ENCODE measurements around the gene DUSP28.
A peak's percentile ranks its signal among the peaks of the same experiment; 100 is the strongest.

DUSP28 gene

GRCh38 chr2:240572141-240573031, 12.2 kb downstream of the DUSP28 start:
- DNase-seq = no peak

- DNase-seq = no peak
Observed at GRCh38 chr2:240573071-240573515, 12.9 kb downstream of the DUSP28 start.

- DNase-seq = no peak
Observed at GRCh38 chr2:240573516-240574385, 13.6 kb downstream of the DUSP28 start.

GRCh38 chr2:240574386-240575100, 14.4 kb downstream of the DUSP28 start:
- DNase-seq = no peak

- DNase-seq = peak in 1 of 51 donors; percentile 21
Observed at GRCh38 chr2:240575101-240575965, 15.2 kb downstream of the DUSP28 start.

GRCh38 chr2:240576036-240576435, 15.9 kb downstream of the DUSP28 start:
- DNase-seq = no peak

- no peak for DNase-seq
Observed at GRCh38 chr2:240576436-240577205, 16.5 kb downstream of the DUSP28 start.

GRCh38 chr2:240577281-240578109, 17.3 kb downstream of the DUSP28 start:
- DNase-seq = no peak

- DNase-seq = no peak
Observed at GRCh38 chr2:240578110-240578450, 17.9 kb downstream of the DUSP28 start.

GRCh38 chr2:240578488-240578887, 18.3 kb downstream of the DUSP28 start:
- no peak for DNase-seq

GRCh38 chr2:240579071-240579762, 19.1 kb downstream of the DUSP28 start:
- DNase-seq = no peak

GRCh38 chr2:240579771-240580614, 19.8 kb downstream of the DUSP28 start:
- no peak for DNase-seq

- no peak for DNase-seq
Observed at GRCh38 chr2:240581811-240582210, 21.7 kb downstream of the DUSP28 start.

- DNase-seq = no peak
Observed at GRCh38 chr2:240582781-240583180, 22.6 kb downstream of the DUSP28 start.

- DNase-seq = no peak
Observed at GRCh38 chr2:240583774-240584173, 23.6 kb downstream of the DUSP28 start.

GRCh38 chr2:240584486-240585031, 24.4 kb downstream of the DUSP28 start:
- no peak for DNase-seq

GRCh38 chr2:240585101-240585500, 24.9 kb downstream of the DUSP28 start:
- no peak for DNase-seq
